ENCODE measurements around the gene NHS.

NHS gene

DNA sequence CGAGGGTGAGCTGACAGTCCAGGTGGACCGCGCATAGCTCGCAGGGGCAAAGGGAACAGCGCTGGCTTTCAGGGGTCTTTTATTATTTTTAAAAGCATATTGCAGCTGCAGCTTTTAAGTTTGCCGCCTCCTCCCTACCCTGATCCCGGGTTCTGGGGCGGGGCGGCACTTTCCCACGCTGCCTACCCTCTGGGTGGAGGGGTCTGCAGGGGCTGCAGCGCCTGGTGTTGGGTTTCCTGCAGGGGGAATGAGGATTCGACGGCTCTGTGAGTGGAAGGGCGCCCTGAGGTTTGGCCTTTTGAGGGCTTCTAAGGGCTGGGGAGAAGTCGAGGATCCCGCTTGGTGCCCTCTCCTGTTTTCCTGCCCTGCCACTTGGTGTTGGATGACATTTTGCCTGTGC is 281.6 kb downstream of the NHS start:
- Histone ChIP-seq H3K27ac (ENCODE audit: low read depth, low read length) (no peak overlapping the region), H3K36me3 (ENCODE audit: control insufficient read depth, insufficient read depth, low read length) (no peaks in the 10 kb centered on the region), H3K23ac (ENCODE audit: low read length) (no peak overlapping the region), H2AK5ac (ENCODE audit: low read length) (no peak overlapping the region), H3K18ac (ENCODE audit: low read length) (no peak overlapping the region), H4K5ac (ENCODE audit: low read length) (no peak overlapping the region), H2BK15ac (replicated peaks; ENCODE audit: low read depth) (no peak overlapping the region), H3K79me2 (ENCODE audit: control insufficient read depth, insufficient read depth, low read length) (no peaks in the 10 kb centered on the region), H4K8ac (ENCODE audit: low read depth, low read length) (no peak overlapping the region), H3K4me2 (ENCODE audit: low read length) (no peak overlapping the region), H3K4me3 (ENCODE audit: low read length) (no peak overlapping the region), H3K56ac (ENCODE audit: low read length) (no peak overlapping the region), H2BK5ac (ENCODE audit: low read length) (no peak overlapping the region), H3K27me3 (ENCODE audit: insufficient read depth, low read length, poor library complexity) (peaks cover 2% of the 10 kb centered on the region), H3K9ac (ENCODE audit: low read length) (no peak overlapping the region), H3K4ac (ENCODE audit: low read depth, low read length) (no peak overlapping the region), H2BK120ac (ENCODE audit: low read depth, low read length) (no peak overlapping the region), H3K4me1 (ENCODE audit: control insufficient read depth, low read depth, low read length) (no peaks in the 10 kb centered on the region), H3K79me1 (ENCODE audit: low read length) (no peaks in the 10 kb centered on the region)
- WGBS (ENCODE audit: extremely low coverage, insufficient coverage, low lambda C conversion rate): no CpG with 5 or more reads among the region's 16 CpGs
- no peak for DNase-seq

DNA sequence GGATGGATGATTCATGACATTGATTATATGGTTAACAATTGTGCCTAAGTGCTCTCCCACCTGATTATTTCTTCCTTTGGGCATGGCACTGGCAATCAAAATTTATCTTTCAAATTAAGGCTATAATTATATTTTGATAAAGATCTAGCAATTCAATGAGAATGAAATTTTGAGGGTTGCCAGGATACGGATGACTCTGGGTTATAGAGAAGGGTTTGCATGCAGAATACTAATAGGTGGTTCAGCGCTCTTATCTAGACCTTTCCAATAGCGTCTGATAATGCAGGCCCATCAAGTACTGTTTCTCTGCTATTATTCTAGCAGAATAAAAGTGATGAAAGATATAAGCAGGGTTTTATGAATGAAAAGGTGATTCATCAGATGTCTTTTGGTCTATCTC is 287.4 kb downstream of the NHS start:
- Histone ChIP-seq H2BK15ac (replicated peaks; ENCODE audit: low read depth) (no peak overlapping the region), H3K36me3 (ENCODE audit: control insufficient read depth, insufficient read depth, low read length) (no peaks in the 10 kb centered on the region), H3K4me1 (ENCODE audit: control insufficient read depth, low read depth, low read length) (no peaks in the 10 kb centered on the region), H3K27ac (ENCODE audit: low read depth, low read length) (no peak overlapping the region), H4K8ac (ENCODE audit: low read depth, low read length) (no peak overlapping the region), H3K56ac (ENCODE audit: low read length) (no peak overlapping the region), H2AK5ac (ENCODE audit: low read length) (no peak overlapping the region), H3K4me2 (ENCODE audit: low read length) (no peak overlapping the region), H3K4me3 (ENCODE audit: low read length) (no peak overlapping the region), H3K79me2 (ENCODE audit: control insufficient read depth, insufficient read depth, low read length) (no peaks in the 10 kb centered on the region), H4K5ac (ENCODE audit: low read length) (no peak overlapping the region), H3K27me3 (ENCODE audit: insufficient read depth, low read length, poor library complexity) (no peaks in the 10 kb centered on the region), H3K23ac (ENCODE audit: low read length) (no peak overlapping the region), H3K18ac (ENCODE audit: low read length) (no peak overlapping the region), H2BK5ac (ENCODE audit: low read length) (no peak overlapping the region), H3K9ac (ENCODE audit: low read length) (no peak overlapping the region), H3K79me1 (ENCODE audit: low read length) (no peaks in the 10 kb centered on the region), H2BK120ac (ENCODE audit: low read depth, low read length) (no peak overlapping the region), H3K4ac (ENCODE audit: low read depth, low read length) (no peak overlapping the region)
- DNase-seq: no peak
- WGBS (ENCODE audit: extremely low coverage, insufficient coverage, low lambda C conversion rate): no CpG with 5 or more reads among the region's 3 CpGs

DNA sequence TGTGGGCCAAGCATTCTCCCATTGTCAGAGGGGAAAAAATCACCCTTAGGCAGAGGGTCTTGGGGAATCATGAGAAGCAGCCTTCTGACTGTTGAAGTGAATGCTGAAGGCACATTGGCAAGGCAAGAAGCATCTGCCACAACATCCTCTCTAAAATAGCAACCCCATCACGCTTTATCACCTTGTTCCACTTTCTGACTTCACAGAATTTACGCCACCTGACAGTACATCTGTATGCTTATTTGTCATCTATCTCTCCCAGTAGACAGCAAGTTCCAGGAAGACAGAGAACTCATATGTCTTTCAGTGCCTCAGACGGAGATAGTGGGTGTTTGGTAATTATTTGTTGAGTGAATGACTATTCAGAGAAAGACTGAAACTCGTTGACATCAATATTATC is 293.9 kb downstream of the NHS start:
- WGBS (ENCODE audit: extremely low coverage, insufficient coverage, low lambda C conversion rate): no CpG with 5 or more reads among the region's 4 CpGs
- H3K4me2 ChIP-seq (ENCODE audit: low read length): no peak overlapping the region
- no peaks in the 10 kb centered on the region for H3K27me3 ChIP-seq (ENCODE audit: insufficient read depth, low read length, poor library complexity)

DNA sequence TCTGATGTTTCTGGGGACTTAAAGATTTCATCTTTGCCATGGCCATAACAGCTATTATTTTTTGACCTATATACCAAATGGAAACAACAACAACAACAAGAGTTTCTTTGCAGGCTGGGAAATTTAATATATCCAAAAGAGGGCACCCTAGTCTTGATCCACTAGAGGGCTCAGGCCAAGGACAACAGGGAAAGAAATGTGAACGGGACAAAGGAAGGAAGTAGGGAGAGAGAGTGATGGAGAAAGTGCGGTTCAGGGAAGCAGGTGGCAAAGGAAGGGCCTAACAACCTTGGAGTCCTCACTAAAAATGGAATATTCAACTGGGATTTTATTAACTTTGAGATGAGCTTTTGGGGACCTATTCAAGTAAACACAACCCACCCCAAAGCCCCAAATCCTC is 294.5 kb downstream of the NHS start:
- Histone ChIP-seq H3K56ac (ENCODE audit: low read length) (no peak overlapping the region), H2BK120ac (ENCODE audit: low read depth, low read length) (no peak overlapping the region), H3K9ac (ENCODE audit: low read length) (no peak overlapping the region), H3K27ac (ENCODE audit: low read depth, low read length) (no peak overlapping the region), H3K23ac (ENCODE audit: low read length) (no peak overlapping the region), H3K79me1 (ENCODE audit: low read length) (no peaks in the 10 kb centered on the region), H3K4me2 (ENCODE audit: low read length) (no peak overlapping the region), H4K8ac (ENCODE audit: low read depth, low read length) (no peak overlapping the region), H3K18ac (ENCODE audit: low read length) (no peak overlapping the region), H4K5ac (ENCODE audit: low read length) (no peak overlapping the region), H2BK5ac (ENCODE audit: low read length) (no peak overlapping the region), H3K4ac (ENCODE audit: low read depth, low read length) (no peak overlapping the region), H3K27me3 (ENCODE audit: insufficient read depth, low read length, poor library complexity) (no peaks in the 10 kb centered on the region), H3K4me1 (ENCODE audit: control insufficient read depth, low read depth, low read length) (no peaks in the 10 kb centered on the region), H3K36me3 (ENCODE audit: control insufficient read depth, insufficient read depth, low read length) (no peaks in the 10 kb centered on the region), H3K4me3 (ENCODE audit: low read length) (no peak overlapping the region), H2AK5ac (ENCODE audit: low read length) (no peak overlapping the region), H2BK15ac (replicated peaks; ENCODE audit: low read depth) (no peak overlapping the region), H3K79me2 (ENCODE audit: control insufficient read depth, insufficient read depth, low read length) (no peaks in the 10 kb centered on the region)
- WGBS (ENCODE audit: extremely low coverage, insufficient coverage, low lambda C conversion rate): no CpG with 5 or more reads among the region's 2 CpGs
- DNase-seq: no peak

More for the DNA sequence above, 293.9 kb downstream of the NHS start:
- Histone ChIP-seq H4K5ac (ENCODE audit: low read length) (no peak overlapping the region), H3K79me2 (ENCODE audit: control insufficient read depth, insufficient read depth, low read length) (no peaks in the 10 kb centered on the region), H2BK120ac (ENCODE audit: low read depth, low read length) (no peak overlapping the region), H2BK15ac (replicated peaks; ENCODE audit: low read depth) (no peak overlapping the region), H4K8ac (ENCODE audit: low read depth, low read length) (no peak overlapping the region), H2BK5ac (ENCODE audit: low read length) (no peak overlapping the region), H3K18ac (ENCODE audit: low read length) (no peak overlapping the region), H3K23ac (ENCODE audit: low read length) (no peak overlapping the region), H3K4me3 (ENCODE audit: low read length) (no peak overlapping the region), H3K4me1 (ENCODE audit: control insufficient read depth, low read depth, low read length) (no peaks in the 10 kb centered on the region), H3K36me3 (ENCODE audit: control insufficient read depth, insufficient read depth, low read length) (no peaks in the 10 kb centered on the region), H3K27ac (ENCODE audit: low read depth, low read length) (no peak overlapping the region), H3K9ac (ENCODE audit: low read length) (no peak overlapping the region), H2AK5ac (ENCODE audit: low read length) (no peak overlapping the region), H3K4ac (ENCODE audit: low read depth, low read length) (no peak overlapping the region), H3K56ac (ENCODE audit: low read length) (no peak overlapping the region), H3K79me1 (ENCODE audit: low read length) (no peaks in the 10 kb centered on the region)
- DNase-seq: no peak

DNA sequence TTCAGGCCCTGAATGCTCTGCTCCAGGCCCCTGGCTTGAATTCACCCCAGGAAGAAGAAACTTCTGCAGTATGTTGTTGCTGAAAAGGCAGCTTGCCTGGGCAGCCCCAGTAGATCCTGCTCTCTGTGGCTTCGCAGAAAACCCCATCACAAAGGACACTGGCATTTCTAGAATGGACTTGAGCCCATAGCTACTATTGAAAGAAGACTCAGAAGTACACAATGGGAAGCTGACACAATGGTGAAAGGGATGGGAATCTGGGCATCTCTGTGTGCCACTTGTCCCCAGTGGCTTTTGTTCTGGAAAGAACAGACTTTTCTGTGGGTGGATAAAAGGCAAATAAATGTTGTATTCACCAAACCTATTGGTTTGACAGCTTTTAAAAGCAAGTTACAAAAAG is 294.9 kb downstream of the NHS start:
- Histone ChIP-seq H3K27me3 (ENCODE audit: insufficient read depth, low read length, poor library complexity) (no peaks in the 10 kb centered on the region), H2BK15ac (replicated peaks; ENCODE audit: low read depth) (no peak overlapping the region), H3K4me3 (ENCODE audit: low read length) (no peak overlapping the region), H3K4me1 (ENCODE audit: control insufficient read depth, low read depth, low read length) (no peaks in the 10 kb centered on the region), H3K4me2 (ENCODE audit: low read length) (no peak overlapping the region), H3K79me2 (ENCODE audit: control insufficient read depth, insufficient read depth, low read length) (no peaks in the 10 kb centered on the region), H4K5ac (ENCODE audit: low read length) (no peak overlapping the region), H3K4ac (ENCODE audit: low read depth, low read length) (no peak overlapping the region), H2AK5ac (ENCODE audit: low read length) (no peak overlapping the region), H3K36me3 (ENCODE audit: control insufficient read depth, insufficient read depth, low read length) (no peaks in the 10 kb centered on the region), H3K56ac (ENCODE audit: low read length) (no peak overlapping the region), H2BK120ac (ENCODE audit: low read depth, low read length) (no peak overlapping the region), H3K23ac (ENCODE audit: low read length) (no peak overlapping the region), H3K9ac (ENCODE audit: low read length) (no peak overlapping the region), H3K79me1 (ENCODE audit: low read length) (no peaks in the 10 kb centered on the region), H3K27ac (ENCODE audit: low read depth, low read length) (no peak overlapping the region), H3K18ac (ENCODE audit: low read length) (no peak overlapping the region), H4K8ac (ENCODE audit: low read depth, low read length) (no peak overlapping the region), H2BK5ac (ENCODE audit: low read length) (no peak overlapping the region)
- no peak for DNase-seq
- no CpG with 5 or more reads among the region's 1 CpG for WGBS (ENCODE audit: extremely low coverage, insufficient coverage, low lambda C conversion rate)

DNA sequence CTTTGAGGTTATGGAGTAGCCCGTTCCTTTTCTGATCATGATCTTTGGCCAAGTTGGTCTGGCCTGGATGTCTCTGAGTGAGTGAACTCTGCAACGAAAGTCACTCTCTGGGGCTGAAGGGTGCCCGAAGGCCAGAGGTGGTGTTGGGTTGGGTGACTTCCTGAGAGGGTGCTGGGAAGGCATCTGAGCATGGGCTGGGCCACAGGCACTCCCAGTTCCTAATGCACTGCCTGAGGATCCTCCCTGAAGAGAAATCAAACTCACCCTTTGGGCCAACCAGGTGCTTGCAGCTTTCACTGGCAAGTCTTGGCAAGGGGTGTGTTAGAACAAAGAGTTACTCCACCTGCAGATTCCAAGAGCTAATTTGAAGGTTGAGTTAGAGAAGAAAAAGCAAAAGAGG is 295.9 kb downstream of the NHS start:
- no peak overlapping the region for H4K8ac ChIP-seq (ENCODE audit: low read depth, low read length)
- no peak overlapping the region for H3K18ac ChIP-seq (ENCODE audit: low read length)
- H3K23ac ChIP-seq (ENCODE audit: low read length): no peak overlapping the region
- no peaks in the 10 kb centered on the region for H3K36me3 ChIP-seq (ENCODE audit: control insufficient read depth, insufficient read depth, low read length)
- H3K27ac ChIP-seq (ENCODE audit: low read depth, low read length): no peak overlapping the region
- no peak overlapping the region for H2AK5ac ChIP-seq (ENCODE audit: low read length)
- H2BK120ac ChIP-seq (ENCODE audit: low read depth, low read length): no peak overlapping the region
- DNase-seq: no peak
- H3K56ac ChIP-seq (ENCODE audit: low read length): no peak overlapping the region
- no peak overlapping the region for H3K4me3 ChIP-seq (ENCODE audit: low read length)
- no peak overlapping the region for H4K5ac ChIP-seq (ENCODE audit: low read length)
- no peaks in the 10 kb centered on the region for H3K4me1 ChIP-seq (ENCODE audit: control insufficient read depth, low read depth, low read length)
- H2BK15ac ChIP-seq (replicated peaks; ENCODE audit: low read depth): no peak overlapping the region
- no peaks in the 10 kb centered on the region for H3K79me2 ChIP-seq (ENCODE audit: control insufficient read depth, insufficient read depth, low read length)
- H3K9ac ChIP-seq (ENCODE audit: low read length): no peak overlapping the region
- no peak overlapping the region for H3K4me2 ChIP-seq (ENCODE audit: low read length)
- no peak overlapping the region for H3K4ac ChIP-seq (ENCODE audit: low read depth, low read length)
- H2BK5ac ChIP-seq (ENCODE audit: low read length): no peak overlapping the region
- WGBS (ENCODE audit: extremely low coverage, insufficient coverage, low lambda C conversion rate): no CpG with 5 or more reads among the region's 3 CpGs
- H3K79me1 ChIP-seq (ENCODE audit: low read length): no peaks in the 10 kb centered on the region
- H3K27me3 ChIP-seq (ENCODE audit: insufficient read depth, low read length, poor library complexity): no peaks in the 10 kb centered on the region
